WTC11 (cell line): ENCODE results near the gene FAM20C. TPM values are rescaled to one million over a fixed set of nuclear protein-coding genes. Genes with fewer than 3 reads are reported as not detected.

ENCODE experiments used
- ATAC-seq: fragments of 200-7000 bp; cut with Tn5 transposase; 2 replicates; pipeline ENCODE4 v1.10.0; 2021; ENCODE audit warnings: mild to moderate bottlenecking, moderate library complexity
- CTCF ChIA-PET: fragments of 300-600 bp; sonication (Branson Sonifier 250); formaldehyde crosslinking; loops from one replicate; lab custom pipeline; 2021; ENCODE audit warnings: antibody characterized with exemption; lab: Charles Lee
- POLR2A ChIA-PET: fragments of 350-600 bp; sonication (Branson Sonifier 250); formaldehyde crosslinking; loops from one replicate; lab custom pipeline; 2021; ENCODE audit warnings: antibody characterized with exemption; lab: Charles Lee
- DNase-seq: peaks from one replicate; pipeline ENCODE4 v3.0.0; 2021; ENCODE audit warnings: low spot score
- H3K27ac Mint-ChIP-seq: 2 replicates; pipeline ENCODE4 v1.8.0; 2021; ENCODE audit warnings: mixed read lengths
- H3K27me3 Mint-ChIP-seq: 2 replicates; pipeline ENCODE4 v1.8.0; 2021; ENCODE audit warnings: low read depth, mild to moderate bottlenecking, moderate library complexity, mixed read lengths
- H3K36me3 Mint-ChIP-seq: 2 replicates; pipeline ENCODE4 v1.8.0; 2021; ENCODE audit warnings: mixed read lengths
- H3K4me1 Mint-ChIP-seq: 2 replicates; pipeline ENCODE4 v1.8.0; 2022; ENCODE audit warnings: mixed read lengths
- H3K4me3 Mint-ChIP-seq: 2 replicates; pipeline ENCODE4 v1.8.0; 2021; ENCODE audit warnings: mild to moderate bottlenecking, moderate library complexity, mixed read lengths
- H3K9me3 Mint-ChIP-seq: 2 replicates; pipeline ENCODE4 v1.8.0; 2021; ENCODE audit warnings: mixed read lengths
- ATF3 ChIP-seq: sonication (generic); formaldehyde crosslinking; conservative IDR thresholded peaks from 2 replicates; pipeline ENCODE4 v1.8.1; 2022; ENCODE audit warnings: mild to moderate bottlenecking, missing genetic modification reagents
- CDX4 ChIP-seq: fragments of 250-450 bp; sonication (Bioruptor Pico); IDR thresholded peaks from 2 replicates; pipeline ENCODE4 v1.9.0; 2021; ENCODE audit warnings: moderate library complexity, mild to moderate bottlenecking, inconsistent platforms, borderline replicate concordance
- GRHL2 ChIP-seq: fragments of 250-450 bp; sonication (Bioruptor Pico); IDR thresholded peaks from 2 replicates; pipeline ENCODE4 v1.8.0; 2022; ENCODE audit warnings: mild to moderate bottlenecking, moderate library complexity; ENCODE audit not compliant: insufficient replicate concordance, severe bottlenecking
- IRF1 ChIP-seq: sonication (generic); formaldehyde crosslinking; IDR thresholded peaks from 2 replicates; pipeline ENCODE4 v1.8.0; 2023; ENCODE audit warnings: missing genetic modification reagents
- IRF2 ChIP-seq: sonication (generic); formaldehyde crosslinking; IDR thresholded peaks from 2 replicates; pipeline ENCODE4 v1.8.0; 2022; ENCODE audit warnings: low read depth, missing genetic modification reagents, borderline replicate concordance
- MXD4 ChIP-seq: fragments of 250-450 bp; sonication (Bioruptor Pico); IDR thresholded peaks from 2 replicates; pipeline ENCODE4 v1.8.0; 2021; ENCODE audit warnings: mild to moderate bottlenecking, moderate library complexity, borderline replicate concordance
- NFE2L1 ChIP-seq: sonication (generic); formaldehyde crosslinking; IDR thresholded peaks from 2 replicates; pipeline ENCODE4 v1.8.1; 2023; ENCODE audit warnings: missing genetic modification reagents
- NR1H2 ChIP-seq: sonication (generic); formaldehyde crosslinking; IDR thresholded peaks from 2 replicates; pipeline ENCODE4 v1.9.0; 2021; ENCODE audit warnings: mild to moderate bottlenecking, moderate library complexity, missing genetic modification reagents
- RELA ChIP-seq: sonication (generic); formaldehyde crosslinking; IDR thresholded peaks from 2 replicates; pipeline ENCODE4 v1.8.1; 2022; ENCODE audit warnings: missing genetic modification reagents, mild to moderate bottlenecking, borderline replicate concordance
- STAT6 ChIP-seq: sonication (generic); formaldehyde crosslinking; conservative IDR thresholded peaks from 2 replicates; pipeline ENCODE4 v1.8.1; 2023; ENCODE audit warnings: mild to moderate bottlenecking, low read depth, missing genetic modification reagents, moderate library complexity
- TEAD4 ChIP-seq: sonication (generic); formaldehyde crosslinking; IDR thresholded peaks from 2 replicates; pipeline ENCODE4 v1.8.0; 2022; ENCODE audit warnings: mild to moderate bottlenecking, missing genetic modification reagents
- ZNF121 ChIP-seq: sonication (generic); formaldehyde crosslinking; IDR thresholded peaks from 2 replicates; pipeline ENCODE4 v1.8.0; 2023; ENCODE audit warnings: missing genetic modification reagents
- ZNF232 ChIP-seq: sonication (generic); formaldehyde crosslinking; IDR thresholded peaks from 2 replicates; pipeline ENCODE4 v1.8.0; 2022; ENCODE audit warnings: mild to moderate bottlenecking, missing genetic modification reagents
- ZNF317 ChIP-seq: sonication (generic); formaldehyde crosslinking; IDR thresholded peaks from 2 replicates; pipeline ENCODE4 v1.8.1; 2023; ENCODE audit warnings: low read depth, mild to moderate bottlenecking, moderate library complexity, missing genetic modification reagents, borderline replicate concordance
- ZNF425 ChIP-seq: fragments of 250-450 bp; sonication (Bioruptor Pico); conservative IDR thresholded peaks from 2 replicates; pipeline ENCODE4 v1.9.0; 2021; ENCODE audit warnings: mild to moderate bottlenecking
- ZNF512 ChIP-seq: sonication (generic); formaldehyde crosslinking; IDR thresholded peaks from 2 replicates; pipeline ENCODE4 v1.8.1; 2022; ENCODE audit warnings: missing genetic modification reagents, borderline replicate concordance
- ZNF532 ChIP-seq: fragments of 250-450 bp; sonication (Bioruptor Pico); IDR thresholded peaks from 2 replicates; pipeline ENCODE4 v1.9.0; 2021; ENCODE audit warnings: mild to moderate bottlenecking, borderline replicate concordance
- ZSCAN18 ChIP-seq: fragments of 250-450 bp; sonication (Bioruptor Pico); IDR thresholded peaks from 2 replicates; pipeline ENCODE4 v2.1.2; 2022; ENCODE audit warnings: mild to moderate bottlenecking, moderate library complexity
- total RNA-seq: library from RNA; stranded (reverse); gene quantifications from 3 replicates; pipeline ENCODE4 v1.2.3, GENCODE V29; 2021

Gene FAM20C
- total RNA-seq, 1 experiment from 2014 or later: 64.9 TPM

GRCh38 chr7:307970-308369 lies 115.6 kb downstream of the FAM20C start:
- Mint-ChIP-seq H3K27me3 (no peaks in the 10 kb centered on the region; the same call in 1 of the 2 replicates), H3K27ac (no peak overlapping the region), H3K36me3 (peaks cover 3% of the 10 kb centered on the region; the same call in 1 of the 2 replicates), H3K4me3 (no peak overlapping the region), H3K9me3 (peaks cover 27% of the 10 kb centered on the region)
- CTCF ChIA-PET: interaction anchor here (1.5 kb wide), 1 partner anchor 14 kb away, joined by 4 read pairs; no protein-coding TSS in a partner anchor
- POLR2A ChIA-PET: no interaction called here
- ATAC-seq (no peak), DNase-seq (no peak)
- no peak for TF ChIP-seq ATF3 (CRISPR knock-in tag)
- no peak for TF ChIP-seq ZNF317 (CRISPR knock-in tag)
- no peak for TF ChIP-seq ZNF425 (CRISPR knock-in tag)
- TF ChIP-seq ZNF512 (CRISPR knock-in tag): no peak
- no peak for TF ChIP-seq STAT6
- no peak for TF ChIP-seq CDX4 (CRISPR knock-in tag)
- no peak for TF ChIP-seq NR1H2 (CRISPR knock-in tag)
- TF ChIP-seq, all 79 proteins: peak for 0
- H3K4me1 Mint-ChIP-seq: no peaks in the 10 kb centered on the region

GRCh38 chr7:309586-310228 lies 117.3 kb downstream of the FAM20C start:
- no peak for DNase-seq
- no peaks in the 10 kb centered on the region for H3K4me1 Mint-ChIP-seq
- CTCF ChIA-PET: interaction anchor here (1.0 kb wide), 1 partner anchor 12 kb away, joined by 3 read pairs; no protein-coding TSS in a partner anchor
- peaks cover 22% of the 10 kb centered on the region for H3K9me3 Mint-ChIP-seq
- H3K27ac Mint-ChIP-seq: no peak overlapping the region
- H3K27me3 Mint-ChIP-seq: no peaks in the 10 kb centered on the region; the same call in 1 of the 2 replicates
- no peak for ATAC-seq
- no peak overlapping the region for H3K4me3 Mint-ChIP-seq
- POLR2A ChIA-PET: no interaction called here
- peaks cover under 1% of the 10 kb centered on the region; the same call in 1 of the 2 replicates for H3K36me3 Mint-ChIP-seq
- TF ChIP-seq ZSCAN18 (CRISPR knock-in tag) (no peak), ZNF232 (CRISPR knock-in tag) (no peak), GRHL2 (CRISPR knock-in tag) (no peak), ZNF121 (CRISPR knock-in tag) (no peak), IRF1 (CRISPR knock-in tag) (no peak), RELA (no peak), TEAD4 (no peak), MXD4 (CRISPR knock-in tag) (no peak), IRF2 (CRISPR knock-in tag) (no peak), NFE2L1 (CRISPR knock-in tag) (no peak), ZNF532 (CRISPR knock-in tag) (no peak)
